ENCODE data around the gene IVD. TPM values are rescaled to one million over a fixed set of nuclear protein-coding genes. Genes with fewer than 3 reads are reported as not detected.

The IVD gene
- total RNA-seq, 1 donor: 33.6 TPM

GRCh38 chr15:40437752-40438687, 32.4 kb downstream of the IVD start:
- no peak for TF ChIP-seq CTCF (IDR thresholded peaks at IDR 0.05; ENCODE audit: insufficient read depth, low read length)
- DNase-seq (ENCODE audit: low read depth): no peak
- no peak overlapping the region for H3K4me3 ChIP-seq (ENCODE audit: low read depth, low read length)

GRCh38 chr15:40438712-40439111, 33.1 kb downstream of the IVD start:
- no peak for DNase-seq (ENCODE audit: low read depth)
- no peak for TF ChIP-seq CTCF (IDR thresholded peaks at IDR 0.05; ENCODE audit: insufficient read depth, low read length)
- H3K4me3 ChIP-seq (ENCODE audit: low read depth, low read length): no peak overlapping the region

GRCh38 chr15:40439461-40439959, 33.9 kb downstream of the IVD start:
- no peak for DNase-seq (ENCODE audit: low read depth)
- TF ChIP-seq CTCF (IDR thresholded peaks at IDR 0.05; ENCODE audit: insufficient read depth, low read length): no peak
- peak overlapping the region; percentile 68 for H3K4me3 ChIP-seq (ENCODE audit: low read depth, low read length)

GRCh38 chr15:40439960-40440742, 34.6 kb downstream of the IVD start:
- DNase-seq (ENCODE audit: low read depth): peak; percentile 17

GRCh38 chr15:40440743-40441564, 35.4 kb downstream of the IVD start, which contains the start of gene BAHD1:
Gene BAHD1, plus strand, starts transcription at chr15:40440953. Its CDS starts 17,512 bp downstream, at chr15:40458465.
- H3K4me3 ChIP-seq (ENCODE audit: low read depth, low read length): peak within 1 kb of the TSS; percentile 72
- peak; percentile 91 for DNase-seq (ENCODE audit: low read depth)
- TF ChIP-seq CTCF (IDR thresholded peaks at IDR 0.05; ENCODE audit: insufficient read depth, low read length): peak; percentile 24

More at GRCh38 chr15:40439960-40440742, 34.6 kb downstream of the IVD start:
- peak overlapping the region; percentile 68 for H3K4me3 ChIP-seq (ENCODE audit: low read depth, low read length)
- no peak for TF ChIP-seq CTCF (IDR thresholded peaks at IDR 0.05; ENCODE audit: insufficient read depth, low read length)

Measured in fibroblast of the aortic adventitia (primary cell).